HFF-Myc (cell line): ENCODE data around the gene JPT2.
A peak's percentile ranks its signal among the peaks of the same experiment; 100 is the strongest.

Source experiments
- DNase-seq: peaks from one replicate; pipeline ENCODE4 v3.0.0-alpha.2; 2011; ENCODE audit warnings: low read depth; ENCODE audit errors: extremely low read depth
- H3K4me3 ChIP-seq: replicated peaks from 2 replicates; pipeline ENCODE4 v1.5.1; 2011; ENCODE audit warnings: low read depth, mild to moderate bottlenecking, control low read depth, low read length
- TF ChIP-seq, protein P1 (sequence below): IDR thresholded peaks from 2 replicates; pipeline ENCODE4 v1.5.1; 2012; ENCODE audit warnings: mild to moderate bottlenecking, low read depth, low read length, control low read depth; ENCODE audit errors: missing control alignments

Gene JPT2

DNA sequence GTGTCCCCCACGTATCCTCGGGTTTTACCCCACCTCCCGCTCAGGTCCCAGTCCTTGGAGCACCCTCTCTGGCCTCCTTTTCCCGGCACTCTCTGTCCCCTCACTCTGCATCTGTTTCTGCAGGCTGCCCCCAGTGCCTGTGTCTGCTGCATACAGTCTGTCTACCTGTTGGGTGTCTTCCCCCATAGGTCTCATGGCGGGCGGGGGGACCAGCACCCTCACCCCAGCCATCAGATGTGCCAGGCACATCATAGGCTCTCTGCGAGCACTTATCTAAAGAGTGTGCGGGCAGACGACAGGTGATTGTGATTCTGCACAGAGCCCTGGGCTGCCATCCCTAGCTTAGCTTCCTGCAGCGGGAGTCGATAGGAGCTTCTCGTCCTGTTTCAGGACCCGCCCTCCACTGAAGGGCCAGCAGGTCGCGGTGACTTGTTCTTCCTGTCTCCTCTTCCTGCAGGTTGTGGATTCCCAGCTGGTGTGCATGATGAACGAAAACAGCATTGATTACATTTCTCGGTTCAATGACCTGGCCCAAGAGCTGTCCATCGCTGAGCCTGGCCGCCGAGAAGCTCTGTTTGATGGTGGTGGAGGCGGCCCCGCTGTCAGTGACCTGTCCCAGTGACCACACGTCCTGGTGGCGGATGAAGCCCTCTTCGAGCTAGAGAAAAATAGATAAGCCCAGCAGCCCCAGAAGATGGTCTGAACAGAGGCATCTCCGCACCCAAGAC is 4.5 kb upstream of the JPT2 start:
- TF ChIP-seq, protein P1, sequence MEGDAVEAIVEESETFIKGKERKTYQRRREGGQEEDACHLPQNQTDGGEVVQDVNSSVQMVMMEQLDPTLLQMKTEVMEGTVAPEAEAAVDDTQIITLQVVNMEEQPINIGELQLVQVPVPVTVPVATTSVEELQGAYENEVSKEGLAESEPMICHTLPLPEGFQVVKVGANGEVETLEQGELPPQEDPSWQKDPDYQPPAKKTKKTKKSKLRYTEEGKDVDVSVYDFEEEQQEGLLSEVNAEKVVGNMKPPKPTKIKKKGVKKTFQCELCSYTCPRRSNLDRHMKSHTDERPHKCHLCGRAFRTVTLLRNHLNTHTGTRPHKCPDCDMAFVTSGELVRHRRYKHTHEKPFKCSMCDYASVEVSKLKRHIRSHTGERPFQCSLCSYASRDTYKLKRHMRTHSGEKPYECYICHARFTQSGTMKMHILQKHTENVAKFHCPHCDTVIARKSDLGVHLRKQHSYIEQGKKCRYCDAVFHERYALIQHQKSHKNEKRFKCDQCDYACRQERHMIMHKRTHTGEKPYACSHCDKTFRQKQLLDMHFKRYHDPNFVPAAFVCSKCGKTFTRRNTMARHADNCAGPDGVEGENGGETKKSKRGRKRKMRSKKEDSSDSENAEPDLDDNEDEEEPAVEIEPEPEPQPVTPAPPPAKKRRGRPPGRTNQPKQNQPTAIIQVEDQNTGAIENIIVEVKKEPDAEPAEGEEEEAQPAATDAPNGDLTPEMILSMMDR, result no peak

DNA sequence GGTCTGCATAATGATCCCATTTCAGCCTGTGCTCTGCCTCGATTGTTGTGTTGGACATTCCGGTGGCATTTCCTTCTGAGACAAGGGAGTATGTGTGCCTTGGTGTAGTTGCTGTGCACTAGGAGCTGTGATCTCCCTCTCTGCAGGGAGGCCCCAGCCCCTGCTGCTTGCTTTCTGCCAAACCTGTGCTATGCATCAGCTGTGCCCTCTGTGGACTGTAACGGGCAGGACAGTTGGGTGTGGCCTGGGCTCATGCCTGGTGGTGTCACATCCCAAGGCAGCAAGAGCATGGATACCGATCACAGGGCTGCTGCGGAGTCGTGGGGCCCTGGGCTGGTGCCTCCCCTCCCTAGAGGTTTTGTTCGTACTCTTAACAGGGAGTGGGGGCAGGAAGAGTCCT is 3.8 kb upstream of the JPT2 start:
- H3K4me3 ChIP-seq, result no peak overlapping the region
- DNase-seq, result no peak
- TF ChIP-seq, protein P1, result no peak

More for the DNA sequence above, 4.5 kb upstream of the JPT2 start:
- no peak for DNase-seq
- no peak overlapping the region for H3K4me3 ChIP-seq

DNA sequence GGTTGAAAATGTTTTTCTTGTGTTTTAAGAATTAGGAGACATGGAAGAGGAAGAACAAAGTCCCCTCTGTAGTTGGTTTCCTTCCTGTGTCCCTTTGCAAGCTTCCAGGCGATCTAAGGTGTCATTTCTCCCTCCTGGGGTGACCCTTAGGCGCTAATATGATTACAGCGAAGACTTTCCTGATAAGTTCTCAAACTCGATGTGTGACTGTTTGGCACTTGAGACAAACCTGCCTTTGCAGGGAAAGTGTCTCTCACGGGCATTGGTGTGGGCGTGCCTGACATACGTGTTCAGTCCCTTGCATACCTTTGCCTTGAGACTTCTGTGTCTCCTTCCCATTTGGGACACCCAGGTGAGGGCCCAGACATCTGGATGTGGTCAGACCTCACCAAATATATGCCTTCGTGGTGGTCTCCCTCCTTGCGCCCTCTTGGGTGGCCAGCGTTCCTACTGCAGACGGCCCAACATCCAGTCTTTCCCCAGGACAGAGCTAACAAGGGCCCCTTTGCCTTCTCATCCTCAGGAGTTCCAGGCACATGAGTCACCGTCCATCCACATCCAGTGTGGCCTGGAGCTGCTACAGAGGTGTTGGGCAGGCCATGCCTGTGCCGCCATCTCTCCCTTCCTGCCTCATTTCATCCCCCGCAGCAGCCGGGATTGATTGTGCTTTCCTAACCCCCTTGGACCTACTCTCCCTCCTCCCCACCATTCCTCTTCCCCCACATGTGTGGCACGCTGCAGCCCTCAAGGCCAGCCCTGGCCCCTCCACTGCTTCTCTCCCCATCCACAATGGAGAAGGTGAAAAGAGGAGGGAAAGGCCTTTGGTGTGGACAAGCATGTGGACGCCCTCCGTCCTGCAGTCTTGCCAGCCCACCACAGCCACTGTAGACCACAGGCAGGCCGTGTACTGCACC is 3.1 kb upstream of the JPT2 start:
- no peak overlapping the region for H3K4me3 ChIP-seq
- DNase-seq, result peak; percentile 33
- TF ChIP-seq, protein P1, result no peak

DNA sequence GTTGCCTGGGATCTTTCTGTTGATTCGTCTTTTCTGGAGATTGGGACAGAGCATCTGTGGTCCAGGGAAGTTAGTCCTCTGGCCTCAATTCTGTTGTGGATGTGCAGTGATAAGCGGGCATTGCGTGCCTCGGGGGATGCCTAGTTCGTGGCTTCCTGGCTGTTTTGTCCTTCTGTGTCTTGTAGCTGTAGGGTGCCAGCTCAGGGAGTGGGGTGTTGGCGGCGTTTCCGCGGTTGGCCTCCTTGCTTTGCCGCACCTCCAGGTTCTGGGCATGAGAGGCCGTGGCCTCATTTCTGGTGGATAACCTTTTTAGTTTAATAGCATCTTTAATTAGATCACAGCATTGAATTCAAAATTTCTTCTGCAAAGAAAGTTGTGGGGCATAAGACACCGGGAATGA is 1.4 kb upstream of the JPT2 start:
- no peak for DNase-seq
- no peak overlapping the region for H3K4me3 ChIP-seq
- TF ChIP-seq, protein P1, result no peak

DNA sequence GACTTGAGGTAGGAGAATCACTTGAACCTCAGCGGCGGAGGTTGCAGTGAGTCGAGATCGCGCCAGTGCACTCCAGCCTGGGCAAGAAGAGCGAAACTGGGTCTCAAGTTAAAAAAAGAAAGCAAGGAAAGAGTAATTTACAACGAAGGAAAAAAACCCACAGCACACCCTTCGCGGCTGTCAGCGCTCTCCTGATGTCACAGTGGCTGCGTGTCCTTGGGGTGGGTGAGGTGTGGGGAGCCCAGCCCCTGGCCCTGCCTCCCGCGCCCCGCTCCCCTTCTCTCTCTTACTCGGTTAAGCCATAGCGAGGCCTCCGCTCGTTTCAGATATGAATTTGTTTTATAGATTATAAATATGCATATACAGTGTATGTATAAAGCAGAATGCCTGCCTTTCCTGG is 740 bp upstream of the JPT2 start:
- no peak overlapping the region for H3K4me3 ChIP-seq
- TF ChIP-seq, protein P1, result no peak

DNA sequence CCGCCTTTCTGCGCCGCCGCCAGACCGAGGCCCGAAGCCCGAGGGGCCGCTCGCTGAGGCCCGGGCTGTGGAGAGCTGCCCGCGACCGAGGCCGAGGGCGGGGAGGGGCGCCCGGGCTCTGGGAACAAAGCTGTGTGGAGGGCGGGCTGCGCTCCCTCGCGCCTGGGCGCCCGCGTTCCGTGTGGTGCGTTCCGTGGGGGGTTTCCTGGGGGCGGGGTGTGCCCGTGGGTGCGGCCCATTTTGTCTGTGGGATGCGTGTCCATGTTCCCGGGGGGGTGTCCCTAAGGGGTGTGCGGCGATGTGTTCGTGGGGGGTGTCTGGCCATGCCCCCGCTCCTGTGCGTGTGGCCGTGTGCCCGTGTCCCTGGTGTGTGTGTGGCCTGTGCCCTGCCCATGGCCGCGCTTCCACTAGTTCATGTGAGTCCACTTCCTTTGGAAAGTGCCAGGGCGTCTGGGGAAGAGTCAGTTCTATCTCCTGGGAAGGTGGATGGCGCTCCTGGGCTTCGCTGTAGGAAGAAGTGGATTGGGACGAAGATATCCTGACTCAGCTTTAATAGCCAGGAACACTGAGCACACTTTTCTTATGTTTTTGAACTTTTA is 520 bp downstream of the JPT2 start:
- TF ChIP-seq, protein P1, result no peak
- DNase-seq, result no peak
- H3K4me3 ChIP-seq, result peak overlapping the region; percentile 86

More for the DNA sequence above, 740 bp upstream of the JPT2 start:
- no peak for DNase-seq
